HG03103 (cell line): ENCODE measurements around the gene MAGI2.

Source experiments
- ATAC-seq: cut with Tn5 transposase; IDR thresholded peaks from one replicate; pipeline ENCODE4 v1.9.1; 2021; ENCODE audit warnings: low read depth; ENCODE audit not compliant: unreplicated experiment

MAGI2 gene

DNA sequence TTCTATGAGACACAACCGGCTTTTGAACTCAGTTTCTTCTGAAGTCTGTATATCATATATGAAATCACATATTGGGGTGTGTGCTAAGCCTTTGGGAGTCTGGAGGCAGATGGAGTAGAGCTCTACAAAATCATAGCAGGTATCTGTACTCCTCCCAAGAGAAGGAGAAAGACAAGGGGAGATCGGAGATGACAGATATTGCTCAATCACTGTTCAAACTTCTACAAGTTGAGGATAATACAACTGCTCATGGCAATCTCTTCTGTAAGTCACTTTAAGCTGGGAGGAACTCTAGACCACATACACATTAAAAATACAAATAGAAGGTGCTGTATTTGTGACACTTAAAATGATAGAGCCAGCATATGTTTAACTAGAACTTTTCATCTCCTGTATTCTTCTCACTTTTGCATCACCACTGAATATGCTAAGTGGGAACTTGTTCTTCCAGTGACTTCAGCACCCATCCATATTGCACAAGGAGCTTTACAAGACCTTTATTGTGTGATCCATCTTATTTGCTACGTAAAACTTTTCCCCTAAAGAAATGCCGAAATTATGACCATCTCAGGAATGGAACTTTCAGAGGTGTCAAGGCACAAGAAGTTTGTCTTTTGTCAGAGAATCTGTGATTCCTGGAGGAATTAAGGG lies 1273.5 kb downstream of the MAGI2 start:
- ATAC-seq = no peak

DNA sequence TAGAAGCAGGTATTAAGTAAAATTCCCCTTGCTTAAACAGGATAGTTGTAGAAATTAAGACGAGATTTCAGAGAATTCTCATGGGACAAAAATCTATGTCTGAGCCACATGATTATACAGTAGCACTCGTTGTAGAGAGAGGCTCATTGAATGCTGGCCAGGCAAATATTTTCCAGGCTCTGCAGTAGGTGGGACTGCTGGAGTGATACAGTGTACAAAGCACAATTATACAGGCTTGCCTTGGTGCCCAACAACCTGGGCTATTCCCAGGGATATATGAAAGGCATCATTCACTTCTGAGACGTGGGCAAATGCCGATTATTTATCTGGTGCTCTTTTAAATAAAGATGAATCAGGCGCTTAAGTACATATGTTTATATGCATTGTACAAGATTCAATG lies 1274.3 kb downstream of the MAGI2 start:
- no peak for ATAC-seq

DNA sequence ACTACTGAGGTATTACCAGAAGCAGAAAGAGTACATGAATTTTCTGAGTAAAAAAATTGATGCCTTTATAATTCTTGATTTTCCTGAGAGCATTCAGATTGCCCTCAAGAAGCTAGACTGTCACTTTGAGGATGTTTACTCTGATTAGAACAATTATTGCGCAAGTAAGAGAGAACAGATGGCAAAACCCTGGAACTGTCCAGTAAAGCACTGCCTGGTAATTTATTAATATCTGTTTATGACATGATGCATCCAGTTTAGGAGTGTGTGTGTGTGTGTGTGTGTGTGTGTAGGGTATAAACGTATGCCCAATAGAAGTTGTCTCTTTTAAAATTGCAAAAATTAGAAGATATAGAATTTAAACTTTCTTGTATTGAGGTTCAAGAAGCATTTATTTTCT lies 1275.1 kb downstream of the MAGI2 start:
- no peak for ATAC-seq

DNA sequence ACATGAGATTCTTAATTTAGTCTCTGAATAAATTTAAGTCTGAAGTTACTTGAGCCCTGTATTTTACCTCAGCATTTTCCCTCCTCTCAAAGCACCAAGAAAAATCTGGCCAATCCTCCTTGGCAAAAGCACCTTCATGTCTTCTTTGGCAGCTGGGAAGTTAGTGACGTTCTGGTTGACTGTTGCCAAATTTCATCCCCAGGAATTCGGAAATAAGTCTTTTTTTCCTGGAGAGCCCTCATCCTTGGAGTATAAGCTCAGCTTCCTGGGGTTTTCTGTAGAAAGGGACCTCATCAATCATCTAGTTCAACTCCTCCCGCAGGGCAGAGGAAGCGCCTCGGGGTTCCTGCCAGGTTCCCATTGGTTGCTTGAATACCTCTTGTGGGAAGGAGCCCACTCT lies 1277.3 kb downstream of the MAGI2 start:
- no peak for ATAC-seq

DNA sequence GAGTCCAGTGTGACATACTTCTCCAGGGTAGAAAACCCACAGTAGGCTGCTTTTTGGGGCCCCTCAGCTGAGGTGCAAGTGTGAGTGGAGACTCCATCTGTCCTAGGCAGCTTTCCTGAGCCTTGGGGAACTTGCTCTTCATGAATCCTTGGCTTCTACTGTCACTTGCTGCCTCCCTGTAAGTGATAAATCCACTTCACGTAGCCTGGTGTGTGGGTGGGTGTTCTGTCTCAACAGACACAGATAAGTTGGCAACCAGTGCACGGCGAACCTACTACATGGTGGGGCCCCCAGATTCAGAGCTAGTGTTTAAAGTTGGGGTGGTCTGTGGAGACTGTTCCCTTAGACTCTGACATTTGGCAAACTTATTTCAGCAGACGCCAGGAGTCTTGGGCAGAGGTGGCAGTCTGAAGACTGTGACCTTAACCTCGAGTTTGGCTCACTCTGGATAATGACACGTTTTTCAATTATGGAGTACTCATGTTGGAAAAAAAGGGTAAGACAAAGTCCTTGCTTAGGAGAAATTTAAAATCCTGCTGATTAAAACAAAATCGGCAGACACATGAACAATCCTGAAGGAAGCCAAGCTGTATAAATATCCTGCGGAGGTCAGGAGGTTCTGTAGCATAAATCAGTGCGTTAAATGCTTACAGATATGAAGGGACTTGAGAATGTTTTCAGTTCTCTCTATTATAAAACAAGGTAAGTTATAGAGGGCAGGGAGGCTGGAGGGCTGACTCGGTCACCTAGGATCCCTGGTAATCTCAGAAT lies 1278.0 kb downstream of the MAGI2 start:
- no peak for ATAC-seq

DNA sequence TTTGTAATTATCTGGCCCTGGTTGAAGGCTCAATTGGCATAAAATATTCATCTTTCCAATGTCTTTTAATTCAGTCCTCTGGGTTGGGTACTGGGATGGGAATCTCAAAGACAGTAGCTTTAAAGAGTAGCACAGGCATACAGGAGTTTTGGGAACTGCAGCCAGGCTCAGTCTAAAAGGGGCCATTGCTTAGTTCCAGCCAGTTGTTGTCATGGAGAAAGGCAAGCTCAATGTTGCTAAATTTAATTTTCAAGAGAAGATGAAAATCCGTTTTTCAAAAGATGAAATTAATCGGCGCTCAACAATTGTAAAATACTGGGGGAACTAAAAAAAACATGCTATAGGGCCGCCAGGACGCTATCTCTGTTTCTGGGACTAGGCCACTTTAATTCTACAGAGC lies 1279.8 kb downstream of the MAGI2 start:
- ATAC-seq = no peak

DNA sequence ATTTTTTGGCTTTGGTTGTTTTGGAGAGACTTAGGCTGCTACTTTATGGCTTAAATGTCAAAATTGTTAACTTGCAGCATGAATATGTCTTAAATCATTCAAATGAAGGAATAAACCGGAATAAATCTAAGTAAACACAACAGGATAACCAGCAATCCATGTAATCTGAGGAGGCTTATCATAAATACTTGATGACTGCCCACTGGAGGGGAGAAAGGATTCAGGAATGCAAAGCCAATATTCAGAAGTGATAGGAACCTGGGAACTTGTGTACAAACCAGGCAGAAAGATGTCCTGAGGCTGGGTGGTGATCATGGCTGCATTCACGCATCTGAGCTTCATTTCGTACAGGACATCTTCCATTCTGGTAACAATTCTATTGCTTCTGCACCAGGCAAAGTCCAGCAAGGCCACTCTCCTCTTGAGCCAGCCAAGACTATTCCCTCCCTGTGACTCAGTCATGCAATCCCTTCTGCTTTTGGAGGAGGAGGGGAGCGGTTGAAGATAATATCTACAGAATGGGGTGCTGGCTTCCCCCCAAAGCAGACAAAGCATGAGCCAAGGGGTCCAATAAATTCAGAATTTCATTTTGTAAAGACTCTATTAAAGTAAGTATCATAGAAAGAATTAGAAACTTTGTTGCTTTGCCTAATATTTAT lies 1280.4 kb downstream of the MAGI2 start:
- ATAC-seq = no peak

DNA sequence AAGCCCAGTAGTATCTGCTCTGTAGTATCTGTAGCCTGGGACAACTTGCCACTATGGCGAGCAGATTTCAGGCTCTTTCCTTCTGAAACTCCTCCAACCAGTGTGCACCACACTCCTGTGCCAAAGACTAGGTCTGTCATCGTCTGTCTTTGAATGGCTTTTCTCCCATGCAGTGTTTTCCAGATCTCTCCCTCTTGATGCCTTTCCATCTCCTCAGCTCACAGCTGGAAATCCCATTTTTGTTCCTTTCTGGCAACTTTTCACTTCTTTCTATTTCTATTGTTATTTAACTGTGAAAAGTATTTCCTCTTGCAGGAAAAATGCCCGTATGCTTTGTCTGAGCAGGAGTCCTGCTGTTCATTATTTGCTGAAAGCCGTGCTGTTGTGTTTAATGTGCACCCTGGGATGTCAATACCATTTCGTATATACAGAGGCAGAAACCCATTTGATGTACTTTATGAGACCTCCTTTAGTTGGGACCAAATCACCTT lies 1281.2 kb downstream of the MAGI2 start:
- ATAC-seq = no peak

DNA sequence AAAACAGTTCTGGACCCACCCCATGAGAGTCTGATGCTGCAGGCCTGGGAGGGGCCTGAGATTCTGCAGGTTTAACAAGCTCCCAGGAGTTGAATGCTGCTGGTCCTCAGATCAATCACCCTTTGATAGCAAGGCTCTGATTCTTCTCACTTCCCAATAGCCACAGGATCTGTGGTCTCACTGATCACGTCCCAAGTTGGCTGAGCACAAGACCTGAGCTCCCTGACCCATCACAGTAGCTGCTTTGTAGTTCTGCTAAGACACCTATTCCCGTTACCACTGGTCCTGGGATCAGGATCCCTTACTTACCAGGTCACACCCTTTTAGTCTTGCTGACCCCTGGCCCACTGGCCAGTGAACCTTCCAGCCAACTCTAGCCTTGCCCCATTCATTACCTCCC lies 1282.1 kb downstream of the MAGI2 start:
- ATAC-seq = no peak

DNA sequence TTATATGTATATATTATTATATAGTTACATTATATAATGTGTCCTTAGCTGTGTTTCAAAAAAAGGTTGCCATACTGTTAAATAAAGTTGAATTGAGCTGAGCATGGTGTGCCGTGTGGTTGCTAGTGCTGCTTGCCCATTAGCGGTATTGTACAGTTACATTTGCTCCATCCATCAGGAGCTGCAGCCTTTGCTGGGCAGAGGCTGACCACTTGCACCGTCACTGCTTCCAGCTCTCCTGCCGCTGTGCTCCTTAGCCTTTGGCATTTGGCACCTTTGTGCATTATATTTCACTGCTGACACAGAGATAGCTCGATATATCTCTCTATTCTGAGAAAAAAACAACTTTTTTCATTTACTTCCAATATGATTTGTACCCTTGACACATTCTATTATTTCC lies 1282.7 kb downstream of the MAGI2 start:
- no peak for ATAC-seq

DNA sequence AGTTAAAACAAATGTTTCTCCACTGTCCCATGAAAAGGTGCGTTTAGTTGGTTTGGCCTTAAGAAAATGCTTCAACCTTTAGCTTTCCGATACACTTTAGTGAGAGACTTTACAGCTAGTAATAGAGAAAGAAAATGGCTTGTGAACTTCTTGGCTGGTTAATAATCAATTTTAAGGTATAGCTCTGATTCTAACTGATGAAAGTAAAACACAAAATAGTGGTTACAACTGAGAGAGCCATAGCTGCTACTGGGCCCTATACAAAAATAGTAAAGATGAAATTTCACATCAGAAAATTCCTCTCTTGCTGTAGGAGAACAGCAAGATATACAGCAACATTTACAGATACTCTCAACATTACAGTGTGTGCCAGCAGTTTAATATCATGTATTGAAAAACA lies 1283.5 kb downstream of the MAGI2 start:
- no peak for ATAC-seq

DNA sequence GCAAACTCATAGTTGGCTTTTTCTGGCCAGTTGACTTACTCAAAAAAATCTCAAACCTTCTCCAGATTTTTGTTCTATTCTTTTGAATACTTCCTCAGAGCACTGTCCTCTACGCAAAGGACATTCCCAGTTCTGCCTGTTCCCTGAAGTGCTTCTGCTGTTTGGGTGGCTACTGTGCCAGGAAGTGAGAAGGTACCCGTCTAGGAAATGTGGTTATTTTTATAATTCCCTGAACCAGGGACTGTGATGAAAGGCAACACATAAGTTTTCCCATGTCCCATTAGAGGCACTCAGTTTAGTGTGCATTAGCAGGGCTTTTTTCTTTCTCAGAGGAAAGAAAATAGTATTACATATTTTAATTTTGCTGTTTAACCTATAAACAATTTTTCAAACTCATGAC lies 1284.6 kb downstream of the MAGI2 start:
- no peak for ATAC-seq

DNA sequence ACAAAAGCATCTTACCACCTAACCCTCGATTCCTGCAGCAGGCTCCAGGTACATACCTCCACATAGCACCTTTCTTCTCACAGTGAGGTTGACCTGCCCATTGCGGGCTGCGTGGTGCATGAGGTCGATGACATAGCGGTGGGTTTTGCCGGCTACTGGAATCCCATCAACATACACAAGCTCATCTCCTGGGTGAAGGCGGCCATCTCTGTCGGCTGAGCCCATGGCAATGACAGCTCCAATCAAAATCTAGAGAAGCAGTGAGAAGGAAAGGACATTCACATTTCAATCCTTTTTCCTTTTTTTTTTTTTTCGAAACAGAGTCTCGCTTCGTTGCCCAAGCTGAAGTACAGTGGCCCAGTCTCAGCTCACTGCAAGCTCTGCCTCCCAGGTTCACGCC lies 1285.6 kb downstream of the MAGI2 start:
- no peak for ATAC-seq

DNA sequence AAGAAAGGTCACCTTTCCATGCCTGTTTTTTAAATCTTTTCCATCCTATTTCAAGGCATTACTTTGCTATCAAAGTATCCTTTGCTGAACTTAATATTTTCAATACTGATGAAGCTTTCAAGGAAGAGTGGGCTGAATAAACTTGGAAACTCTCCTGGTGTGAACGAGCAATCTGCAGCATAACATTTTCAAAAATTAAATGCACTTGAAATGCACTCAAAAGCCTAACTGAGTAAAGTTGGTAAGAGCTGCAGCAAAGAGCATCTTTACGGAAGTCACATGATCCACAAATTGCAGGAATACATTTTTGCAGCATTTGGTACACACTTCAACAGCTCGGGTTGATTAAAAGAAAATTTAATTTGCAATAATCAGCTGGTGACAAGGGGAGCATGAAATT lies 1287.6 kb downstream of the MAGI2 start:
- ATAC-seq = no peak

DNA sequence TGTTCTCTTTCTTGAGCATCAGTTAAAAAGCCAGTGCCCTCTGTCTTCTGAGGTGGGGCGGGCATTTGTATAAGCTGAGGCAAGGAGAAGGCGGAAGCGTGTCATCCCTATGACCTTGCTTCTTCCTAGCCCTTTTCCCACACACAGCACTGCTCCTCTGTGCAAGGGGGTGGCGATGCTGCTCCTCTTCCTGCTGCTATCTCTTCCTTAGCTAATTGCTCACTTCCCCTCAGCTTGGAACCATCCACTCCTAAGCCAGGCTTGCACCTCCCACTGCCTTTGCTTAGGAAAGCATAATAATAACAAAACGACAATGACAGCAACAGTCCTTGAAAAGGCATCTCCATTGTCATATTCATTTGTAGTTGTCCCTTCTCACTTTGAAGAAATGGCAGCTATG lies 1288.0 kb downstream of the MAGI2 start:
- no peak for ATAC-seq

DNA sequence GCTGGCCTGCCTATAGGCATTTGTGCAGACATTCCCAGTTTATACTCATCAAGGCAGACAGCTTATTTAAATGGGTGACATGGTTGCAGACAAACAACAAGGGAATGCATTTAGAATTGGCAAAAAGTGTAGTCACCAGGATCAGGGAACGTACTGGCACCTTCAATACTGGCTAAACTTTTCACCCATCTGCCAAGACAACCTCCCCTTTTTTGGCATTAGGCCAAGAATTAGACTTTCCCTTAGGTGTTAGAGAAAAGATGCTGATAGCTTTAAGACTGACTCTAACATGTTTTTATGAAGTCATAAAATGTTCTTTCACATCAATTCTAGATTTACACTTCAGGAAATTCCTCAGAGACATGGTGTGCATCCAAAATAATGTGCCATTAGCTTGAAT lies 1289.0 kb downstream of the MAGI2 start:
- ATAC-seq = no peak

DNA sequence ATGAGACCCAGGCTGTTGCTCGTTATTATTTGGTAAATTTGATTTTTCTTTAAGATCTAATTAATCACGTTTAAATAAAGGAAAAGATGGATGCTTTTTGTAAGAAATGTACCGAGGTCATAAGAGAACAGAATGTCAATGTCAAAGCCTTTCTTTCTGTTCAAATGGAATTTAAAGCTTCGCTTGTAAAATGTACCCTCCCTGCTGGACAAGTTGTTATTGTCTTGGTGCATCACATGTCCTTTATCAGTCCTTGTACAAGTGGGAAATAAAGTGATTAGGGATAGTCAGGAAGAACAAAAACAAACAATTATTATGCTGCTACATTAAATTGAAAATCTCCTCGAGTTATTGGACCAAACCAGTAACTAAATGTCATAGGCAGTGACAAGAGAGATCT lies 1291.7 kb downstream of the MAGI2 start:
- ATAC-seq = no peak

DNA sequence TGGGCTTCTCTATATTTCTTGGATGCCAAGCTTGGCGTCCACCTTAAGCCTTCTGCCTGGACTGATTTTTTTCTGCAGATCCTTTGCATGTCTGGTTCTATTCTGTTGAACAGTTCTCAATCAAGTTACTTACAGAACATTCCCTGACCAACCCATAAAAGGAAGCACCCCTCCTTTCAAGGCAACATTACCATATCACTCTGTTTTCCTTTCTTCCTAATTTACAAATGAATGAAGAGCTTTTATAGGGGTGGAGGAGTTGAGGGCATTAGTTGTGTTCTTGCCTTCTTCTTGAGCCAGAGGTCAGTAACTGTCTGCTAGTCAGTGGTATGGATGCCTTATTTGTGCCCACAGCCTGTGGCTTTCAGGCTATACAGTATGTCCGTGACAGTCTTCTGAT lies 1293.9 kb downstream of the MAGI2 start:
- no peak for ATAC-seq

DNA sequence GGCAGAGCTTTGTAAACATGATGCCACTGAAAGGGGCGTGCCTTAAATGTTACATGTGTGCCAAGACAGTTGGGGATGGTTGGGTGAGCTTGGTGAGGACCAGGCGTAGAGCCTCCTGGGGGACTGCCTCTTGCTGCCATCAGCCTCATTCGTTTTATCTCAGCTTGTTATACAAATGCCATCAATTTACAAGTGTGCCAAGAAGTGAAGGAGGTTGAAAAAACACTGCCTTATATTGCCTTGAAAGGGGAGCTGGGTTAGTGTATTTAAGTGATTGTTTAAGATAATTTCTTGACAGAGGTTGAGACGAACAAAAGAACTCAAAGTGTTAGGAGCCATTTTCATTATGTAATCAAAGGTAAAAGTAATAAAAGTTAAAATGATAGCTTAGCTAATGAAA lies 1300.2 kb downstream of the MAGI2 start:
- ATAC-seq = no peak

DNA sequence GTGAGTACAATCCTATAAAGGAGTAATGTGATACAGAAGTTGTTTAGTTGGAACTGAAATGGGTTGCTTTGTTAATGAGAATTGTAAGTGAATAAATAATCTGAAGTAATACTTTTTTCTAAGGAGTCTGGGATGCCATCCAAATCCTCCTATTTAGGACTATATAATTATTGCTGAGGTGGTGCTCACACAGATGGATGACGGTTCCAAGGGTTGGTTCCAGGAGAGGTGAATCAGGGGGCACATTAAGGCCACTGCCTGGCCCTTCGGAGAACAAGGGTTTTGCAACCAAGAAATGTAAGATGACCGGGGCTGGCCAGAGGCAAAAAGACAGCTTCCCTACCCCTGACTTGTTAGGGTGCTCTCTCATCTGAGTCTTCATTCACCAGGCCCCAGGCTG lies 1302.2 kb downstream of the MAGI2 start:
- ATAC-seq = no peak

DNA sequence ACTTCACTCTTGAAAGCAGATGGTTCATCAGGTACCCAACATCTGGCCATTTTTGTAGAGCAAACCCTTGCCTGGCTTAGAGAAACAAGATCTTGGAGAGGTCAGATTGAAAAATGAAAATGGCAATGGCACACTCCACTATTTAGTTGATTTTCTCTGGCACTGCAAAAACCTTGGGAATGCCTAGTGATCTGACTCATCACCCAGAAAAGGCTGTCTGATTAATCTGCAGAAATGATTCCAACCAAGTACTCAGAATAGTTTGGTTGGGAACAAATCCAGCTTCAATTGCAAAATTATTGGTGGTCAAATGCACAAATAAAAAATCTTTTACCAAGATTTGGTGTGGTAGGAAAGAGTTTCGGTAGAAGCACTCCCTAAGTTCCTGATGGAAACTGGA lies 1303.7 kb downstream of the MAGI2 start:
- ATAC-seq = no peak
